SU-DHL-6 (cell line): Measurements from ENCODE around the gene SETD2.

Experiments used
- H2AFZ ChIP-seq: fragments of 200-600 bp; sonication (generic); 2 replicates; pipeline ENCODE4 v1.6.1; 2014; ENCODE audit warnings: low read depth, mild to moderate bottlenecking, moderate library complexity, mixed read lengths, antibody characterized with exemption, low read length; ENCODE audit not compliant: severe bottlenecking
- H3F3A ChIP-seq: fragments of 200-600 bp; shearing (Covaris generic); 2 replicates; pipeline ENCODE4 v1.6.0; 2016; ENCODE audit warnings: antibody characterized with exemption, mild to moderate bottlenecking; ENCODE audit not compliant: insufficient read depth
- H3K27ac ChIP-seq: fragments of 200-600 bp; sonication (generic); 2 replicates; pipeline ENCODE4 v1.5.1; 2016; ENCODE audit warnings: low read depth, mild to moderate bottlenecking, low read length, moderate library complexity, mixed read lengths
- H3K27me3 ChIP-seq: fragments of 200-600 bp; sonication (generic), shearing (Covaris generic); 2 replicates; pipeline ENCODE4 v1.6.0; 2014; ENCODE audit warnings: mild to moderate bottlenecking, low read length
- H3K36me3 ChIP-seq: fragments of 200-600 bp; sonication (generic); 2 replicates; pipeline ENCODE4 v1.6.1; 2014; ENCODE audit warnings: mild to moderate bottlenecking, low read length, mixed read lengths
- H3K4me2 ChIP-seq: fragments of 300-600, 200-600 bp; shearing (Covaris generic), sonication (generic); 2 replicates; pipeline ENCODE4 v1.6.0; 2014; ENCODE audit warnings: low read length, low read depth, mild to moderate bottlenecking; ENCODE audit not compliant: poor library complexity, severe bottlenecking
- H3K4me3 ChIP-seq: fragments of 200-600 bp; sonication (generic); 2 replicates; pipeline ENCODE4 v1.5.1; 2014; ENCODE audit warnings: antibody characterized with exemption, low read length, mild to moderate bottlenecking, mixed read lengths; ENCODE audit not compliant: insufficient read depth, poor library complexity, severe bottlenecking
- H3K79me2 ChIP-seq: fragments of 200-600 bp; sonication (generic); 2 replicates; pipeline ENCODE4 v1.6.1; 2014; ENCODE audit warnings: mild to moderate bottlenecking, low read length, moderate library complexity; ENCODE audit not compliant: insufficient read depth
- H3K9ac ChIP-seq: fragments of 200-600 bp; sonication (generic); 2 replicates; pipeline ENCODE4 v1.7.0; 2014; ENCODE audit warnings: mild to moderate bottlenecking, low read length
- H3K9me2 ChIP-seq: fragments of 200-600 bp; sonication (generic); replicated peaks from 2 replicates; pipeline ENCODE4 v1.6.1; 2014; ENCODE audit warnings: low read length; ENCODE audit not compliant: insufficient read depth
- H3K9me3 ChIP-seq: fragments of 200-600 bp; sonication (generic); 2 replicates; pipeline ENCODE4 v1.6.1; 2014; ENCODE audit warnings: low read length, mixed read lengths; ENCODE audit not compliant: insufficient read depth
- H4K20me1 ChIP-seq: fragments of 200-600 bp; sonication (generic); 2 replicates; pipeline ENCODE4 v1.6.1; 2014; ENCODE audit warnings: low read depth, mild to moderate bottlenecking, antibody characterized with exemption, low read length, moderate library complexity, mixed read lengths
- CTCF ChIP-seq: fragments of 200-600 bp; sonication (generic); IDR thresholded peaks from one replicate; pipeline ENCODE4 v1.5.1; 2017; ENCODE audit warnings: antibody characterized with exemption, mild to moderate bottlenecking, low read length, moderate library complexity; ENCODE audit not compliant: insufficient read depth, poor library complexity, severe bottlenecking
- EZH2phosphoT487 ChIP-seq: fragments of 200-600 bp; sonication (generic), shearing (Covaris generic); conservative IDR thresholded peaks from 2 replicates; pipeline ENCODE4 v1.6.1; 2018; ENCODE audit warnings: mild to moderate bottlenecking, antibody characterized with exemption, low read length, moderate library complexity, mixed read lengths

Gene SETD2

GRCh38 chr3:47020311-47020710, 143.6 kb downstream of the SETD2 start:
- Histone ChIP-seq H3K79me2 (peaks cover 14% of the 10 kb centered on the region; the same call in 1 of the 2 replicates), H3F3A (no peaks in the 10 kb centered on the region), H2AFZ (no peak overlapping the region), H3K36me3 (peaks cover 5% of the 10 kb centered on the region; the same call in 1 of the 2 replicates), H3K27me3 (no peaks in the 10 kb centered on the region), H4K20me1 (no peaks in the 10 kb centered on the region), H3K4me2 (no peak overlapping the region), H3K9me3 (no peaks in the 10 kb centered on the region), H3K27ac (no peak overlapping the region), H3K9me2 (no peaks in the 10 kb centered on the region), H3K9ac (no peak overlapping the region), H3K4me3 (no peak overlapping the region)
- TF ChIP-seq CTCF = no peak
- no peak for TF ChIP-seq EZH2phosphoT487

- TF ChIP-seq EZH2phosphoT487 = no peak
- no peak for TF ChIP-seq CTCF
- Histone ChIP-seq H3K27ac (no peak overlapping the region), H3K4me3 (no peak overlapping the region), H3K79me2 (peaks cover 4% of the 10 kb centered on the region; the same call in 1 of the 2 replicates), H2AFZ (no peak overlapping the region), H3K9ac (no peak overlapping the region), H3K9me2 (no peaks in the 10 kb centered on the region), H3K9me3 (no peaks in the 10 kb centered on the region), H4K20me1 (no peaks in the 10 kb centered on the region), H3F3A (no peaks in the 10 kb centered on the region), H3K4me2 (no peak overlapping the region), H3K36me3 (peaks cover 5% of the 10 kb centered on the region; the same call in 1 of the 2 replicates), H3K27me3 (no peaks in the 10 kb centered on the region)
These were observed 144.7 kb downstream of the SETD2 start for GRCh38 chr3:47019201-47019600.

- Histone ChIP-seq H3K36me3 (peaks cover 5% of the 10 kb centered on the region; the same call in 1 of the 2 replicates), H3F3A (no peaks in the 10 kb centered on the region), H3K4me3 (no peak overlapping the region), H3K9me3 (no peaks in the 10 kb centered on the region), H3K79me2 (no peaks in the 10 kb centered on the region; the same call in 1 of the 2 replicates), H4K20me1 (no peaks in the 10 kb centered on the region), H3K4me2 (no peak overlapping the region), H3K9ac (no peak overlapping the region), H3K9me2 (no peaks in the 10 kb centered on the region), H3K27ac (no peak overlapping the region), H2AFZ (no peak overlapping the region), H3K27me3 (no peaks in the 10 kb centered on the region)
- TF ChIP-seq EZH2phosphoT487 = no peak
- TF ChIP-seq CTCF = no peak
These were observed 145.7 kb downstream of the SETD2 start for GRCh38 chr3:47018269-47018611.
